MM.1S (cell line): Measurements from ENCODE around the gene APPBP2.
A peak's percentile ranks its signal among the peaks of the same experiment; 100 is the strongest.
"Not testable (repeated sequence)": the region's sequence is repeated elsewhere in the genome, so short reads cannot be mapped to it uniquely, and the experiment has no call there.

ENCODE experiments used
- DNase-seq: peaks from one replicate; pipeline ENCODE4 v3.0.0-alpha.2; 2015
- H2AFZ ChIP-seq: fragments of 300-600 bp; sonication (generic); 2 replicates; pipeline ENCODE4 v1.6.0; 2016; ENCODE audit warnings: antibody characterized with exemption, low read length
- H3F3A ChIP-seq: fragments of 300-600 bp; sonication (generic); 2 replicates; pipeline ENCODE4 v1.6.1; 2016; ENCODE audit warnings: mild to moderate bottlenecking, antibody characterized with exemption, low read length, moderate library complexity, mixed read lengths; ENCODE audit not compliant: insufficient read depth
- H3K27ac ChIP-seq: fragments of 300-600 bp; sonication (generic); 2 replicates; pipeline ENCODE4 v1.5.1; 2016; ENCODE audit warnings: mild to moderate bottlenecking, low read length
- H3K27me3 ChIP-seq: fragments of 300-600 bp; sonication (generic); replicated peaks from 2 replicates; pipeline ENCODE4 v1.6.0; 2016; ENCODE audit warnings: low read length; ENCODE audit not compliant: insufficient read depth
- H3K36me3 ChIP-seq: fragments of 300-600 bp; sonication (generic); replicated peaks from 2 replicates; pipeline ENCODE4 v1.6.1; 2016; ENCODE audit warnings: mild to moderate bottlenecking, low read length, mixed read lengths; ENCODE audit not compliant: insufficient read depth
- H3K4me1 ChIP-seq: fragments of 300-600 bp; sonication (generic); 2 replicates; pipeline ENCODE4 v1.6.1; 2016; ENCODE audit warnings: low read length, mixed read lengths
- H3K4me2 ChIP-seq: fragments of 300-600 bp; sonication (generic); 2 replicates; pipeline ENCODE4 v1.6.0; 2016; ENCODE audit warnings: low read depth, low read length
- H3K4me3 ChIP-seq: fragments of 300-600 bp; sonication (generic); 2 replicates; pipeline ENCODE4 v1.5.1; 2016; ENCODE audit warnings: low read length, mixed read lengths
- H3K79me2 ChIP-seq: fragments of 300-600 bp; sonication (generic); 2 replicates; pipeline ENCODE4 v1.6.1; 2016; ENCODE audit warnings: mixed run types, low read length, mixed read lengths
- H3K9ac ChIP-seq: fragments of 300-600 bp; sonication (generic); 2 replicates; pipeline ENCODE4 v1.6.1; 2016; ENCODE audit warnings: low read length, mixed read lengths
- H3K9me2 ChIP-seq: fragments of 300-600 bp; sonication (generic); replicated peaks from 2 replicates; pipeline ENCODE4 v1.6.1; 2016; ENCODE audit warnings: mild to moderate bottlenecking, low read length, mixed read lengths; ENCODE audit not compliant: insufficient read depth
- H3K9me3 ChIP-seq: fragments of 300-600 bp; sonication (generic); replicated peaks from 2 replicates; pipeline ENCODE4 v1.6.1; 2016; ENCODE audit warnings: mild to moderate bottlenecking, low read length, mixed read lengths; ENCODE audit not compliant: insufficient read depth
- H4K20me1 ChIP-seq: fragments of 300-600 bp; sonication (generic); 2 replicates; pipeline ENCODE4 v1.6.1; 2016; ENCODE audit warnings: mild to moderate bottlenecking, low read length, moderate library complexity, mixed read lengths; ENCODE audit not compliant: insufficient read depth
- EZH2 ChIP-seq: fragments of 300-600 bp; sonication (generic); optimal IDR thresholded peaks from 2 replicates; pipeline ENCODE3; 2017; ENCODE audit warnings: low read depth, mild to moderate bottlenecking, antibody characterized with exemption, low read length, mixed read lengths
- EZH2phosphoT487 ChIP-seq: fragments of 300-600 bp; sonication (generic); IDR thresholded peaks from 2 replicates; pipeline ENCODE4 v1.6.1; 2018; ENCODE audit warnings: antibody characterized with exemption, low read length
- TF ChIP-seq, protein P1 (sequence below): fragments of 300-600 bp; sonication (generic); IDR thresholded peaks from 2 replicates; pipeline ENCODE4 v1.5.1; 2016; ENCODE audit warnings: antibody characterized with exemption, low read length, mixed read lengths

The APPBP2 gene

DNA sequence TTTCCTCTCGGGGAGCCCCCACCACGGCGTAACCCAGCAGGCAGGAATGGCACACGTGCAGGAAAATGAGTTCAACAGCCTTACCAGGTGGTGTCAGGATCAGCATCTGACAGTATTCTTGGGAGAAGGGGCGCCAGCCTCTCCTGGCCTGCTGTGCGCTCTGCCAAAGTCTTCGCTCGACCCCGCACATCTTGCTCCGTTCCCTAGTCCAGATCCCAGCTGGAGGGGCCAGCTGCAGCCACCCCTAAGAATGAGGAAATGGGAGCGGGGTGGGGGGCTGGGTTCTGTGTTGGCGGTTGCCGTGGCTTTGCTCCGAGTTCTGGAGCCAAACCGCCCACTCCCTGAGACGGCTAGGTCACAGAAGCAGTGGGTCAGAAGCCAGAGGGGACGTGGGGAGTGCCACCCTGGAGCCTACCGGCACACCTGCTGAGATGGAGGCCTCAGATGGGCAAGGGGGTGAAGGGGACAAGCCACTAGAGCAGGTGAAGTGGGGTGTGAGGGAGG lies 103.8 kb downstream of the APPBP2 start, which contains the start of gene CHCT1:
Gene CHCT1, plus strand, starts transcription at position 328 of the 504 bp plus-strand sequence. Its CDS starts 104 bp downstream, at position 432.
- peak within 1 kb of the TSS; percentile 70 for H3K4me3 ChIP-seq
- H3K36me3 ChIP-seq: no peaks in the 10 kb centered on the region
- DNase-seq: no peak
- H3K9me3 ChIP-seq: no peaks in the 10 kb centered on the region
- no peak within 1 kb of the TSS for H3K27ac ChIP-seq
- no peaks in the 10 kb centered on the region for H3K27me3 ChIP-seq
- peak within 1 kb of the TSS; percentile 88 for H3K4me2 ChIP-seq
- no peak for TF ChIP-seq EZH2phosphoT487
- TF ChIP-seq, protein P1, sequence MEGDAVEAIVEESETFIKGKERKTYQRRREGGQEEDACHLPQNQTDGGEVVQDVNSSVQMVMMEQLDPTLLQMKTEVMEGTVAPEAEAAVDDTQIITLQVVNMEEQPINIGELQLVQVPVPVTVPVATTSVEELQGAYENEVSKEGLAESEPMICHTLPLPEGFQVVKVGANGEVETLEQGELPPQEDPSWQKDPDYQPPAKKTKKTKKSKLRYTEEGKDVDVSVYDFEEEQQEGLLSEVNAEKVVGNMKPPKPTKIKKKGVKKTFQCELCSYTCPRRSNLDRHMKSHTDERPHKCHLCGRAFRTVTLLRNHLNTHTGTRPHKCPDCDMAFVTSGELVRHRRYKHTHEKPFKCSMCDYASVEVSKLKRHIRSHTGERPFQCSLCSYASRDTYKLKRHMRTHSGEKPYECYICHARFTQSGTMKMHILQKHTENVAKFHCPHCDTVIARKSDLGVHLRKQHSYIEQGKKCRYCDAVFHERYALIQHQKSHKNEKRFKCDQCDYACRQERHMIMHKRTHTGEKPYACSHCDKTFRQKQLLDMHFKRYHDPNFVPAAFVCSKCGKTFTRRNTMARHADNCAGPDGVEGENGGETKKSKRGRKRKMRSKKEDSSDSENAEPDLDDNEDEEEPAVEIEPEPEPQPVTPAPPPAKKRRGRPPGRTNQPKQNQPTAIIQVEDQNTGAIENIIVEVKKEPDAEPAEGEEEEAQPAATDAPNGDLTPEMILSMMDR: no peak
- TF ChIP-seq EZH2: no peak
- no peaks in the 10 kb centered on the region for H3K4me1 ChIP-seq
- peak within 1 kb of the TSS; percentile 88 for H2AFZ ChIP-seq
- no peaks in the 10 kb centered on the region for H3F3A ChIP-seq
- H3K79me2 ChIP-seq: no peaks in the 10 kb centered on the region
- peak within 1 kb of the TSS; percentile 64 for H3K9ac ChIP-seq
- H3K9me2 ChIP-seq: no peaks in the 10 kb centered on the region
- H4K20me1 ChIP-seq: no peaks in the 10 kb centered on the region

DNA sequence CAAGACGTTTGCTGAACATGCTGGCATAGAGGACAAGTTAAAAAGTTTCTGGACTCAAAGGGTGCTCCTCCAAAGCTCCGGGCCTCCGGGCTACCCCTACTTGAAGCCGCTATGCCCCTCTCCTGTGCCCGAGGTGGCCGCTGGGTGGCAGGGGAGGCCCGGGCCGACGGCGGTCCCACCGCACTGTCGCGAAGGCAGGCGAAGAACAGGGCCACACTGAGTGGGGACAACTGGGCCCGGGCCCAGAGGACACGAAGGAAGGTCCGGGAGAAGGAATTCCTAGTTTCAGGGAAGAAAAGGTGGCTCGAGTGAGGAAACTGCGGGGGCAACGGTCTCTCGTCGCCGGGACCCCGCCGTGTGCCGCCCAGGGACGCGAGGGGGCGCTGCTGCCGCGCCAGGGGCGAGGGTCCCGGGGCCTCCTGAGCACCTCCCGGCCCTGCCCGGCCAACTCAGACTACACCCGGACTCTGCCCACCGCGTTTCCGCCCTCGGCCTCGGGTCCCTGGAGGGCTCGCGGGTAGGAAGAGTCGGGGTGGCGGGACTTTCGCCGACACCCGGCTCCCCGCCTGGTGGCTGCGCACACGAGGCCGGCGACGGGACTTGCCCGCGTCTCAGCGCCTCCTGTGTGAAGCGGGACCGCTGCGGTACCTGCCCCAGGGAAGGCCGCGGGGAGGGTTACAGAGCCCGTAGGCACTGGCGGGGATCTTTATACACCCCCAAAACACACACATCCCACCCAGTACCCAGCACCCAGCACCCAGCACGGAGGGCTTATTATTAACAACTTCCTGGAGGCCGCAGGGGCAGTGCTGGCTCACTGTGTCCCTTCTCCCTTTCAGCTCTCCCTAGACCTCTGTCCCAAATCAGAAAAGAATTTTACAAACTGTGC lies 104.5 kb downstream of the APPBP2 start:
- Histone ChIP-seq H3K27ac (no peak overlapping the region), H3K9me2 (no peaks in the 10 kb centered on the region), H3K4me3 (peak overlapping the region; percentile 70), H3K9me3 (no peaks in the 10 kb centered on the region), H3K36me3 (no peaks in the 10 kb centered on the region), H2AFZ (peak overlapping the region; percentile 88), H3K79me2 (no peaks in the 10 kb centered on the region), H4K20me1 (no peaks in the 10 kb centered on the region), H3F3A (no peaks in the 10 kb centered on the region), H3K27me3 (no peaks in the 10 kb centered on the region), H3K4me1 (no peaks in the 10 kb centered on the region), H3K4me2 (peak overlapping the region; percentile 88), H3K9ac (peak overlapping the region; percentile 64)
- DNase-seq: peak; percentile 77
- TF ChIP-seq, protein P1: peak; percentile 99
- TF ChIP-seq EZH2phosphoT487 (no peak), EZH2 (no peak)

- not testable (repeated sequence) for H3K27me3 ChIP-seq, H4K20me1 ChIP-seq, H3K4me3 ChIP-seq
Measured at GRCh38 chr17:60419875-60420274, 106.2 kb downstream of the APPBP2 start.

GRCh38 chr17:60419003-60419402 lies 107.0 kb downstream of the APPBP2 start:
- not testable (repeated sequence) for H3K4me3 ChIP-seq, H2AFZ ChIP-seq, H3K4me2 ChIP-seq, H3K9me2 ChIP-seq, H4K20me1 ChIP-seq, H3K79me2 ChIP-seq, DNase-seq, H3K9ac ChIP-seq, H3K9me3 ChIP-seq, H3K4me1 ChIP-seq, H3F3A ChIP-seq, H3K36me3 ChIP-seq, H3K27me3 ChIP-seq, H3K27ac ChIP-seq

More at GRCh38 chr17:60419875-60420274, 106.2 kb downstream of the APPBP2 start:
- not testable (repeated sequence) for H3K27ac ChIP-seq, H3K9me2 ChIP-seq, H3K9ac ChIP-seq, H3K9me3 ChIP-seq, DNase-seq, H3K4me2 ChIP-seq, H3K4me1 ChIP-seq, H3F3A ChIP-seq, H3K79me2 ChIP-seq, H2AFZ ChIP-seq, H3K36me3 ChIP-seq
